Measurements from ENCODE around the gene DICER1.
"Not testable (repeated sequence)": the region's sequence is repeated elsewhere in the genome, so short reads cannot be mapped to it uniquely, and the experiment has no call there.

- TF ChIP-seq CTCF (IDR thresholded peaks at IDR 0.05; ENCODE audit: poor library complexity); EZH2 (IDR thresholded peaks at IDR 0.05; ENCODE audit: borderline replicate concordance): not testable (repeated sequence)
Observed at GRCh38 chr14:95201745-95202144, 44.4 kb upstream of the DICER1 start.

Measured in hepatocyte (in vitro differentiated cells).